ENCODE data around the gene MCF2L. TPM values are rescaled to one million over a fixed set of nuclear protein-coding genes. Genes with fewer than 3 reads are reported as not detected.

Gene MCF2L
- total and polyA plus RNA-seq, 10 of the 15 experiments (the other 5 are each of a cell fraction or from before 2014, with no cell fraction given): 0.06 to 1.1 (median 0.21) TPM; not detected in 2

DNA sequence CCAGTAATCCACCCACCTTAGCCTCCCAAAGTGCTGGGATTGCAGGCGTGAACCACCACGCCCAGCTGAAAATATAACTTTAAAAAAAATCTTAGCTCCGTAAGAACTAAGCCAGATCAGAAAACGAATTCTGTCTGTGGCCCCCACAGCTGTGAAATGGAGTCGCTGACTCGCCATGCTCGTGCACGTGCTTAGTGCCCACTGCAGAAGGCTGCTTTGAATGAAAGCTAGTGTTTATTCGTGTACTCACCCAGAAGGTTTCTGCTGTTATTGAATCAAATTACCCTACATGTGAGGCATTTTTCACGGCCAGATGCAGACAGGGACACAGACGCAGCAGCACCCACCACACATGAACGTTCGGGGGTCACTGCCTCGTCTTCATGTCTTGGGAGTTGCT, 74.9 kb downstream of the MCF2L start:
- TF ChIP-seq, protein P1, sequence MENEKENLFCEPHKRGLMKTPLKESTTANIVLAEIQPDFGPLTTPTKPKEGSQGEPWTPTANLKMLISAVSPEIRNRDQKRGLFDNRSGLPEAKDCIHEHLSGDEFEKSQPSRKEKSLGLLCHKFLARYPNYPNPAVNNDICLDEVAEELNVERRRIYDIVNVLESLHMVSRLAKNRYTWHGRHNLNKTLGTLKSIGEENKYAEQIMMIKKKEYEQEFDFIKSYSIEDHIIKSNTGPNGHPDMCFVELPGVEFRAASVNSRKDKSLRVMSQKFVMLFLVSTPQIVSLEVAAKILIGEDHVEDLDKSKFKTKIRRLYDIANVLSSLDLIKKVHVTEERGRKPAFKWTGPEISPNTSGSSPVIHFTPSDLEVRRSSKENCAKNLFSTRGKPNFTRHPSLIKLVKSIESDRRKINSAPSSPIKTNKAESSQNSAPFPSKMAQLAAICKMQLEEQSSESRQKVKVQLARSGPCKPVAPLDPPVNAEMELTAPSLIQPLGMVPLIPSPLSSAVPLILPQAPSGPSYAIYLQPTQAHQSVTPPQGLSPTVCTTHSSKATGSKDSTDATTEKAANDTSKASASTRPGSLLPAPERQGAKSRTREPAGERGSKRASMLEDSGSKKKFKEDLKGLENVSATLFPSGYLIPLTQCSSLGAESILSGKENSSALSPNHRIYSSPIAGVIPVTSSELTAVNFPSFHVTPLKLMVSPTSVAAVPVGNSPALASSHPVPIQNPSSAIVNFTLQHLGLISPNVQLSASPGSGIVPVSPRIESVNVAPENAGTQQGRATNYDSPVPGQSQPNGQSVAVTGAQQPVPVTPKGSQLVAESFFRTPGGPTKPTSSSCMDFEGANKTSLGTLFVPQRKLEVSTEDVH (IDR thresholded peaks at IDR 0.05; ENCODE audit: low read depth, partially characterized antibody): no peak
- no peak for TF ChIP-seq PML (IDR thresholded peaks at IDR 0.05; ENCODE audit: low read length)
- no peak for TF ChIP-seq ZZZ3 (IDR thresholded peaks at IDR 0.05; ENCODE audit: control insufficient read depth, insufficient read length, low read depth)
- no peak for TF ChIP-seq RELA (IDR thresholded peaks at IDR 0.05; ENCODE audit: borderline replicate concordance, partially characterized antibody)
- TF ChIP-seq STAT3 (IDR thresholded peaks at IDR 0.05; ENCODE audit: low read depth, low read length): no peak
- TF ChIP-seq BACH1 (IDR thresholded peaks at IDR 0.05; ENCODE audit: borderline replicate concordance): no peak
- TF ChIP-seq SREBF2 (IDR thresholded peaks at IDR 0.05; ENCODE audit: low read length): no peak
- TF ChIP-seq SMAD1 (IDR thresholded peaks at IDR 0.05; ENCODE audit: low read depth, partially characterized antibody): no peak
- TF ChIP-seq POLR2AphosphoS5 (IDR thresholded peaks at IDR 0.05; ENCODE audit: low read length): no peak
- no peak for TF ChIP-seq HCFC1 (IDR thresholded peaks at IDR 0.05; ENCODE audit: low read length)
- TF ChIP-seq EGR1 (IDR thresholded peaks at IDR 0.05; ENCODE audit: borderline replicate concordance in 1 of 2, low read depth in 2 of 2, low read length in 2 of 2): no peak
- TF ChIP-seq YY1 (IDR thresholded peaks at IDR 0.05; ENCODE audit: low read depth, low read length): no peak
- TF ChIP-seq POU2F2 (IDR thresholded peaks at IDR 0.05; ENCODE audit: borderline replicate concordance, low read depth, low read length): no peak
- TF ChIP-seq, protein P2, sequence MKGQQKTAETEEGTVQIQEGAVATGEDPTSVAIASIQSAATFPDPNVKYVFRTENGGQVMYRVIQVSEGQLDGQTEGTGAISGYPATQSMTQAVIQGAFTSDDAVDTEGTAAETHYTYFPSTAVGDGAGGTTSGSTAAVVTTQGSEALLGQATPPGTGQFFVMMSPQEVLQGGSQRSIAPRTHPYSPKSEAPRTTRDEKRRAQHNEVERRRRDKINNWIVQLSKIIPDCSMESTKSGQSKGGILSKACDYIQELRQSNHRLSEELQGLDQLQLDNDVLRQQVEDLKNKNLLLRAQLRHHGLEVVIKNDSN (IDR thresholded peaks at IDR 0.05; ENCODE audit: borderline replicate concordance, extremely low read length, insufficient read depth, low read depth, low read length): no peak
- TF ChIP-seq CEBPB (IDR thresholded peaks at IDR 0.05; ENCODE audit: borderline replicate concordance in 1 of 2, low read depth in 2 of 2, low read length in 2 of 2): no peak
- no peak for TF ChIP-seq POLR2AphosphoS2 (IDR thresholded peaks at IDR 0.05; ENCODE audit: low read depth, low read length)
- TF ChIP-seq SRF (IDR thresholded peaks at IDR 0.05; ENCODE audit: low read depth in 2 of 2, low read length in 2 of 2): no peak
- no peak for TF ChIP-seq TAF1 (IDR thresholded peaks at IDR 0.05; ENCODE audit: borderline replicate concordance, low read depth, low read length)
- no peak for TF ChIP-seq ZNF217 (IDR thresholded peaks at IDR 0.05)
- TF ChIP-seq ESRRA (IDR thresholded peaks at IDR 0.05; ENCODE audit: low read length): no peak
- no peak overlapping the region for H3K9ac ChIP-seq (ENCODE audit: control insufficient read depth, insufficient read depth, low read length)
- intact Hi-C loops (cut with micrococcal nuclease; ENCODE audit: unreplicated experiment): no loop called here
- no TSS peak for BruUV-seq (replicated peaks)
- H3K36me3 ChIP-seq (ENCODE audit: control insufficient read depth in 2 of 2, insufficient read depth in 2 of 2, low read length in 1 of 2): no peaks in the 10 kb centered on the region
- no peak overlapping the region for H3K4me2 ChIP-seq (ENCODE audit: control insufficient read depth, insufficient read depth)
- FAIRE-seq: no peak
- no peaks in the 10 kb centered on the region for H3K79me2 ChIP-seq (ENCODE audit: control insufficient read depth, insufficient read depth, low read length)
- H3K27me3 ChIP-seq (replicated peaks in 1 of 2; ENCODE audit: control insufficient read depth in 2 of 2, insufficient read depth in 2 of 2, low read length in 1 of 2): no peaks in the 10 kb centered on the region
- CTCF ChIA-PET: interaction anchor here (1.2 to 1.4 kb wide), 2 partner anchors 14 to 16 kb away, joined by 3 read pairs; no protein-coding TSS in a partner anchor
- RAD21 ChIA-PET (ENCODE audit: unreplicated experiment): no interaction called here
- no peaks in the 10 kb centered on the region for H3K9me3 ChIP-seq (replicated peaks; ENCODE audit: control insufficient read depth, insufficient read depth, low read length)
- in situ Hi-C loops (cut with MboI): no loop called here
- no peaks in the 10 kb centered on the region for H3K4me1 ChIP-seq (ENCODE audit: control insufficient read depth, insufficient read depth, low read length)
- ATAC-seq: no peak
- POLR2A ChIA-PET: no interaction called here
- WGBS (ENCODE audit: insufficient coverage, insufficient replicate concordance, low lambda C conversion rate, missing lambda C conversion rate): 24% methylated on average over 14 of the region's 14 CpGs
- DNase-seq (ENCODE audit: low read depth, low spot score): no peak
- no peak overlapping the region for H3K27ac ChIP-seq (ENCODE audit: control insufficient read depth, insufficient read depth)
- H4K20me1 ChIP-seq (ENCODE audit: control insufficient read depth, insufficient read depth): no peaks in the 10 kb centered on the region
- H3K4me3 ChIP-seq: no peak overlapping the region
- SMC1A ChIA-PET (ENCODE audit: uncharacterized antibody, unreplicated experiment): no interaction called here
- no peak overlapping the region for H2AFZ ChIP-seq (ENCODE audit: control insufficient read depth, low read depth, low read length)
